GM19452 (cell line): ENCODE results near the gene RAB6B.

ENCODE experiments used
- ATAC-seq: cut with Tn5 transposase; IDR thresholded peaks from one replicate; pipeline ENCODE4 v1.9.1; 2021; ENCODE audit not compliant: unreplicated experiment

Gene RAB6B

DNA sequence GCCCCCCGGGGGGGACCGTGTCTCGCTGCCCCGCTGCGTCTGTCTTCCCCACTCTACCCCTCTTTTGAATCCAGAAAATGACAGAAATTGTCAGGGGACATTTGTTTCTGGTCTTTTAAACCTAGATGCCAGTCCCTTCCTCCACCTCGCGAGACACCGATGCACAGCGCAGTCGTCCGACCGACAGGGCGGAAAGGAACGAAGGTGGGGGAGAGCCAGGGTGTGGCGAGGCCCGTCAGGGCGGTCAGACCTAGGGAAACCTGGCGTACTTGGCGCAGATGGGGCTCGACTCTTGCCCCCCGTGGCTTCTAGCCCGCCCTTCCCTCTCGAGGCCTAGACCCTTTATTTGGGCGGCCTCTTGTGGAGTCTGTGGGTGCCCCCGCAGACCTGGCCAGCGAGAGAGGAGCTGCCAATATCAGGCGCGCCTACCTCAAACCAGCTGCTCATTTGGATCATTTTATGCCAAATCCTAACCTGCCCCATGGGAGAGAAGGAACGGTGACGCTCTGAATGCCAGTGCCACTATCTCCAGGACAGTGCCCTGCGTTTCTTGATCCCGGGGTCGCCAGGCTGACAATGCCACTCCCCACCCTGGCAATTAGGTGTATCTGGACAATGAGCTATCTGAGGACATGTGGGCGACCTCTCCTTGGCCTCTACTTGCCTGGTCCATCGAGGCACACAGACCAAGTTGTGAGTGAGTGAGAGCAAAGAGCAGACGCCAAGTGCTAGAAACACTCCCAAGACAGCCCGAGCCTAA lies 500 bp upstream of the RAB6B start:
- ATAC-seq, result no peak

DNA sequence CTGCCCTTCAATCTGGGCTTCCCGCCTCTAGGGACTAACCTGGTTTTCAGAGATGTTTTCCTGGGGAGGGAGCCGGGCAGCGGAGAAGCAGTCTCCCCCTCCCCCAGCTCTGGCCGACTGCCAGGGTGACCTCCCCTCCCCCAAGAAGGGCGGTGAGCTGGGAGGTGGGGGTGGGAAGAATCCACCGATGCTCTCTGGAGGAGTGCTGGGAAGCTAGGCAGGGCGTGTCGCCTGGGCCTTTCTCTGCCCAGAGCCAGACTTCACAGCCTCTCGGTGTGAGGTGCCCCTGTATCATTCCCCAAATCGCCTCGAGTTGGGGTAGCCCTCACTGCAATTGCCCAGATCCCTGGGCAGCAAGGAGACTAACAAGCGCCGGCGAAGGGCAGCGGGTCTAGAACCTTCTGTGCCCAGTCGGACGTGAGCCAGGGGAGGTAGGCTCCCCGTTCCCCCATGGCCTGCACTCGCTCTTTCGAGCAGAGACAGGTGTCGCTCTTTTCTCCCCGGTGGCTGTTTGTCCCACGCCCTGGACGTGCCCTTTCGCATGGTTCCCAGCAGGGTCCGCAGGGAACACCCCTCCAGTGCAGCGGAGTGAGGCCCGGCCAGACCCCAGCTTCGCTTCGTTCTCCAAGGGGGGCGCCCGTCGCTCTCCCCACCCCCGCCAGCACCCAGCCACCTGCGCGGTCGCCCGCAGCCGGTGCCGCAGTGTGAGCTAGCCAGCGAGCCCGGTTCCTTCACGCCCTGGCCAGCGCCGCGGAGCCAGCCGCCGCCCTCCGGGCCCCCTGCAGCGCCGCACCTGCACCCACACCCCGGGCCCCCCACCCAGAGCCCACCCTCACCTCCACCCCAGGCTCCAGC lies 1.1 kb downstream of the RAB6B start:
- no peak for ATAC-seq

DNA sequence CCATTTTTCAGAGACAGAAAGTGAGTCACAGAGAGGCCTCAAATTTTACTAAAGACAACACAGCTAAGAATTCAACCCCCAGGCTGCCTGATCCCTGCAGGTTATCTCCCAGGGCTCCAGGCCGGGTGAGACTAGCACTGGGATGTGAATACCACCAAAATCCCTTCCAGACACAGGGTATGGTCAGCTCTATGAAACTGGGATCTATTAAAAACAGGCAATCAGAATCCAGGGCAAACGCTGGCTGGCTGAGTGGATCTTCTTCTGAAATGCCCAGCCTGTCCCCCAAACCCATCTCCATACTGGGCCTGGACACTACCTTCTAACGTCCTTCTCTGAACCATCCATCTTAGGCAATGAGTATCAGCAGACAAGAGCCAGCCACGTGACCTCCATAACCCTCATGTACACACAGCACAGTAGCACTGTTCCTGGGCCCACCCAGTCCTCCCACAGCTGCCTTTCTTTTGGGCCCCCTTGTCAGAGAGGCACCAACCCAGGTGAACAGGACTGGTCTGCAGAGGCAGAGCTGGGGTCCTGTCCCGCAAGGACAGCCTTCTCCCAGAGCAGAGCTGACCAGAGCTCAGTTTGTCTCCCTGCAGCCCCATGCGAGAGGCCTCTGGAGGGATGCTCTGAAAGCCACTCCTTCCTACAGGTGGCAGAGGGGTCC lies 1.9 kb downstream of the RAB6B start:
- no peak for ATAC-seq

DNA sequence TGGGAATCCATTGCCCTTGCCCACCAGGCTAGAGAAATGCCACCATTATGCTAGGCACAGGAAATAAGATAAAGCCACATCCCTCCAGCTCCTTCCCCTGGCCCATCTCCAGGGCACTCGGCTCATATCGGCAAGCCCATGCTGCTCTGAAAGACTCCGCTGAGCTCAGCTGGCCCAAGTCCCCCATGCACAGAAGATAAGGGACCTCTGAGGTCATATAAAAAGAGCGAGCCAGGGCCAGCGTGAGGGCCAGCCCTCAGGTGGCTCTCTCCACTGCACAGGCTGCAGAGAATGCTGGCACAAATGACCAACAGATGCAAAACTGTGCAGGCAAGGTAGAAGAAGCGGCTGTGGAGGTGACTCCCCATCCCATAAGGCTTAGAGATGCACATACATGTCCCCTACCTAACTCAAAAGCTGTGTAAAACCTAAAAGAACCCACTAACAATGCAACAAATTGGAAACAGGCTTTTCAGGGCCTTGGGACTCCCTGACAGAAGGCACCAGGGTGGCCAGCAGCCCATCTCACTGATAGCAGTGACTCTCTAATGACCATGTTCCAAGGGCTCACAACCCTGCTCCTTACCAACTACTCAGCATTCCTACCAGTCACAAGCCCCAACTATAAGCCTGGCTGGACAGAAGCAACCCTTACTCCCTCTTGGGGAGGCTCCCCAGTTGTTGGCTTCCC lies 3.0 kb downstream of the RAB6B start:
- ATAC-seq, result no peak

DNA sequence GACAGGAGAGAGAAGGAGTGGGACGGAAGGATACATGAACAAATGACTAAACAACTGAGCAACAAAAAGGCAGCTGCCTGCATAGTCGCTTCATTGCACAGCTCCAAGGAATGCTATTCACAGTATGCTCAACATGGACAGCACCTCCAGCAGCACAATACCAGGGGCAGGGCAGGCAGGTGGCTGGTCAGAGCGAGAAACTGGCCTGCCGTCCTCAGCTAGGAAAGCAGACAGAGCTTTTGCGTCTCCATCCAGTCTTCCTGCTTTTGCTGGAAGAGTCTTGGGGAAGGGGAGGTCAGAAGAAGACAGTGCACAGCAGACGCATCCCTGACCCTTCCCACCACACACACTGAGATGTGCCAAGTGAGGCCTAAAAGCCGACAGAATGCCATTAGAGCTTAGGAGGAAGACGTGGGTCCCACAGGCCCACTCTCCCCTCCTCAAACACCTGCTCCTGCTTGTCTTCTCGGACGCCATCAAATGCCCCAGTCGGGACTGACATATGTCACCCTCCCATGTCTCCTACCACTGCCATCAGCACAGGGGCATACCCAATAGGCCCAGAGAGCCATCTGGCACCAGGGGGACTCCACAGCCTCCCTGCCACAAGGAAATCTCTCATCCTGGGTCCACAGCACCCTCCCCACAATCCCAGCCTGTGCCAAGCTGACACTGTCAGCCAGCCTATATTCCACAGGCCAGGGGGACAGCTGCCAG lies 3.9 kb downstream of the RAB6B start:
- no peak for ATAC-seq

DNA sequence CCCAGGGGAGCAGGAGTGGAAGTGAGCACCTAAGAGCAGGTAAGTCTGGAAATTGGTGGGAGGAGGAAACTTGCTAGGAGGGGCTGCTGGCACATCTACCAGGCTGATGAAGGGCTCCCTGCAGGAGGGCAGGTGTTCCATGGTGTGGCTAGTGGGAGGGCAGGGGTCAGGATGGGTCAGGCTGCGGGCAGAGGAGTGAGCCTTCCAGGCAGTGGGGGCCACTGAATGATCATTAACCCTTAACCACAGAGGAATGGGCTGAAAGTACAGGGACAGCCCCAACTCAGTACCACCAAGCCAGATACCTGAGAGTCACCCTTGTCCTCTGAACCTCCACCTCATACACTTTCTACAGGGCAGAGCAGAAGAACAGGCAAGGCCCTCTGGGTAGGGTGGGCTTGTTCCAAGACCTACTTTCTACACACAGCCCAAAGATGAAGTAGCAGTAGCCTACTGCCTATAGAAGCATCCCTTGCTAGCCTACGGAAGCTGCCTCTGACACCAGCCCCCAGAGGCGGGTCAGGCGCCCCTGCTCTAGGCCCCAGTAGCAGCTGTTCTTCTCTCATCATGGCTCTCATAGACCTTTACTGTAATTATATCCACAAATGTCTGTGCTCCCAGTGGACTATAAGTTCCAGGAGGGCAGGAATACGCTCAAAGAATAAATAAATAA lies 4.6 kb downstream of the RAB6B start:
- ATAC-seq, result no peak

DNA sequence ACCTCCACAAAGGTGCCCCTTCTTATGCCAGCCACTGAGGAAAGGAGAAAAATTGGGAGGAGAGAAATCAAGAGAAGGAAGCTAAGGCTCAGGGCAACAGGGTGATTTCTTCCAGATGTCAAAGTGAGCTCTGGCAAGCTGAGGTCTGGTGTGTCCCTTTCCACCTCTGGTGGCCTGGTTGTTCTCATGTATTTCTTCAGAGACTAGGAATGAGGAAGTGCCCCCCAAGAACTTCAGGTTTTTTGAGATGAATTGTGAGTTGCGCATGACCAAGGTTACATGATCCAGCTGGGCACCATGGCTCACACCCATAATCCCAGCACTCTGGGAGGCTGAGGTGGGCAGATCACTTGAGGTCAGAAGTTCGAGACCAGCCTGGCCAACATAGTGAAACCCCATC lies 5.6 kb downstream of the RAB6B start:
- ATAC-seq, result no peak

DNA sequence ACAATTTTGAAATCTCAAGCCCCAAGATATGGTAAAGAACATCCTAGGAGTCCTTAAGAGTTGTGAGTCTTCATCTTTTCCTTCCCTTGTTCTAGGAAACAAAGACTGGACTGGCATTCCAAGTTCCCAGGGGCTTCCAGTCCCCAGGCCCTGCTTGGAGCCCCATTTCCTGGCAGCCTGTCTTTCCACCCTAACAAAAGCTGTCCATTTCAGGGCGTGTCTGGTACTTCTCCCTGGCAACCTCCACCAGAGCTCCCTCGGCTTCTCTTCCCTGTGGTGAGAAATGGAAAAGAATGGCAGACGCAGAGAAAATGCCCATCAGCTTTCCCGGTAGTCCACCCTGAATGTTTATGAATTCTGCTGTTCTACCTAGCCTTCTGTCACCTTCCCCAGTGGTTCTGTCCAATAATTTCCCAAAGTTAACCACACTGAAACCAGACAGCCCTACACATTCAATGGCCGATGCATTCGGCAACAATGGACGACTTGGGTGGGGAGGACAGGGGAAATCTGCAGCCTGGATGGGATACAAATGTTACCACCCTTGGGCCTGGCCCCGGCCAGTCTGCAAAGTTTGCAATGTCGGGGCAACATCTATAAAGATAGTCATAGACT lies 6.8 kb downstream of the RAB6B start:
- no peak for ATAC-seq

DNA sequence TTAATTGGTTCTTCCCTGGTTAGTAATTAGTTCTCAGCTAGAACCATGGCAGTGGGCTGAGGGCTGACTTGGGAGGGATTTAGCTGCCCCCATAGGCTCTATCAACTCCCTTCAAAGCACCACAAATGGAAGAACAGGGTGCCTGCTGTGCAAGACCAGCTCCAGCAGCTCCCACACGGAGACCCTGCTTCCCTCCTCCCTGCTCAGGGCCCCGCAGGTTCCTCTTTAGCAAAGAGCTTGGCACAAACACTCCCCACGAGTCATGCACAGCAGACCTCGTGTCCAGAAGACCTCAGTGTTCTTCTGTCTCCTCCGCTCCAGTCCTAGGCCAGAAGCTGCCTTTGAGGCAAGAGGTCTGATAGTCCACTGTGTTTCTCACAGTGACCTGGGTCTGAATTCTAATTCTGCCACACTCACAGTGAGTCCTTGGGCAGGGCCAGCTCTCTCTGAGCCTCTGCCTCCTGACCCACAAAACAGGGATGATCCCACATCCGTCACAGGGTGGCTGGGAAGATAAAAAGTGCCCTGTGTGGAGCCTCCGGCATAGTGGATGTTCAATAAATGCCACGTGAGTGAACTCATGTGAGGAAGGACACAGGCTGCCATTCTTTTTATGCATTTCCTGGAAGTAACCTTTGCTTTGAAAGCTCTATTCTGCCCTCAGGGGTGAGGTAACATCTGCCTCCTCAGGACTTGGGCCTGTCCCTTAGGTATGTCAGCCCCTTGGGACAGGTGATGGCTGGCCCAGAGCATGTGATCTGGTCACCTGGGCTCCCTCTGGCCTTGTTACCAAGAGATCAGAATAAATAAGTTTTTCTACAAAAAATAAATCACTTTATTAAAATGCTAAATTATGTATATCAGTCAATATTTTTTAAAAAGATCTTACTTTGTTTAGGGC lies 7.6 kb downstream of the RAB6B start:
- ATAC-seq, result no peak

DNA sequence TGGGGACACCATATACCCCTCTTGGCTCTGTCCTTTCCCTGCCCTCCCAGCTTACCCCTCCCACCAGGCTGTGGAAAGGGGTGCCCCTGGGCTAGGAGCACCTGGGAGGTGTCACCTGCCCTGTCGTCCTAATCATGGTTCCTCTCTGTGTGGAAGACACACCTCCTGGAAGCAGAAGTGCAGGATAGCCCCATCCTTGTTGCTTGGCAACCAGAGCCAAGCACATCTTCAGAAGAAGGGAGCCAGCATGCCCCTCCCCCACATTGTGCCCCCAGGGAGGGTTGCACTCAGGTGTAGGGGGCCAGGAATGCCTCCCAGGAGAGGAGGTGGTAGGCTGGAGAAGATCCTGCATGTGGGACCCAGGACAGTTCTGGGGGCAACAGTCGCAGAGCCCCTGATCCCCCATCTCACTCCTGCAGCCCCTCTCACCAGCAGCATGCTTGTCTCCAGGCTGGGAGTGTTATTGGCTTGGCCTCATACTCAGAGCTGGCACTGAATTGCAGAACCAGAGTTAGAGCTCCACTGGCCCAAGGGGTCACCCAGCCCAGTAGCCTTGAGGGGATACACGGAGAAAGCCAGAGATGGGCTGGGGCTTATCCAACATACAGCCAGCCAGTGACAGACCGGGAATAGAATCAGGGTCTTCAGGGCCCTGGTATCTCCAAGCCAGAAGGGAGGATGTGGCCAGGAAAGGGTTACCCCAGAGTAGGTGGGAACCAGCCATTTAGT lies 8.4 kb downstream of the RAB6B start:
- no peak for ATAC-seq

DNA sequence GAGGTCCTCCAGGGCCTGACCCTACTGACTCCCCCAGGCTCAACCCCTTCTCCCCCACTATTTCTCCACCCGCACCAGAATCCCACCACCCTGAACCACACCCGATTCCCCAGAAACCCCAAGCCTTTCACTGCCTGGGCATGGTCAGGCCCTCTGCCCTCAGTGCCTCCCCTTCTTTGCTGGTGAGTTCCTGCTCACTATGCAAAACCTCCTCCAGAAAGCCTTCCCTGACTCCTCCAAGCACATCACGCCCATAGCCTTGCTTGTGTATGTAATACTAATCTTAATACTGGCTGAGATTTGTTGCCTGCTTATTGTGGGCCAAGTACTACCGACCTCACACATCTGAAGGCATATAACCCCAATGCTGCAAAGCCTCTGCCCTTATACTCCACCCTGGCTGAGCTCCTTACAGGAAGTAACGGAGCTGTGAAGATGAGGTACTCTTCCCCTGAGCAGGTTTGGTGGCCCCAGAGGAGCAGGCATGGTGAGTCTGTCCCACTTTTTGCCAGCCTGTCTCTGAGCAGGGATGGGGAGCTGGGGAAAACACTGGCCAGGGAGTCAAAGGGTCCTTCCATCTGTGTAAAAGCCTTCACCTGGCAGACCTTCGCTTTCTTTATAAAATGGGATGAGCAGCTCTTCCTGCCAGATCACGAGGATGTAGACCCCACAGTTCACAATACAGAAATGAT lies 9.5 kb downstream of the RAB6B start:
- no peak for ATAC-seq

DNA sequence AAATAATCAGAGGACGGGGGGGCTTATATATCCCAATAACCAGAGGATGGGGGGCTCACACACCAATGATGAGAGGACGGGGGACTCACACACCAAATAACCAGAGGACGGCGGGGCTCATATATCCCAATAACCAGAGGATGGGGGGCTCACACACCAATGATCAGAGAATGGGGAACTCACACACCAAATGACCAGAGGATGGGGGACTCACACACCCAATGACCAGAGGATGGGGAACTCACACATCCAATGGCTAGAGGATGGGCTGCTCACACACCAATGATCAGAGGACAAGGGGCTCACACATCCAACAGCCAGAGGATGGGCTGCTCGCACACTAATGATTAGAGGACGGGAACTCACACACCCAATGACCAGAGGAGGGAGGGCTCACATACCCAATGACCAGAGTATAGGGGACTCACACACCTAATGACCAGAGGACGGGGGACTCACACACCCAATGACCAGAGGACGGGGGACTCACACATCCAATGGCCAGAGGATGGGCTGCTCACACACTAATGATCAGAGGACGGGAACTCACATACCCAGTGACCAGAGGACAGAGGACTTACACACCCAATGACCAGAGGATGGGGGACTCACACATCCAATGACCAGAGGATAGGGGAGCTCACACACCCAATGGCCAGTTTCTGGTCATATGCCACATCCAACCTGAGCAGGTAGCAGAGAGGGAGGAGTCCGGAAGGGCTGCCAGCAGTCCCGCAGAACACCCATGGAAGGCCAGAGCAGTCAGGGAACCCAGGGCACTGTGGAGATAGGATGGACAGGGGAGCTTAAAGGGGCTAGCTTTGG lies 10.6 kb downstream of the RAB6B start:
- no peak for ATAC-seq

DNA sequence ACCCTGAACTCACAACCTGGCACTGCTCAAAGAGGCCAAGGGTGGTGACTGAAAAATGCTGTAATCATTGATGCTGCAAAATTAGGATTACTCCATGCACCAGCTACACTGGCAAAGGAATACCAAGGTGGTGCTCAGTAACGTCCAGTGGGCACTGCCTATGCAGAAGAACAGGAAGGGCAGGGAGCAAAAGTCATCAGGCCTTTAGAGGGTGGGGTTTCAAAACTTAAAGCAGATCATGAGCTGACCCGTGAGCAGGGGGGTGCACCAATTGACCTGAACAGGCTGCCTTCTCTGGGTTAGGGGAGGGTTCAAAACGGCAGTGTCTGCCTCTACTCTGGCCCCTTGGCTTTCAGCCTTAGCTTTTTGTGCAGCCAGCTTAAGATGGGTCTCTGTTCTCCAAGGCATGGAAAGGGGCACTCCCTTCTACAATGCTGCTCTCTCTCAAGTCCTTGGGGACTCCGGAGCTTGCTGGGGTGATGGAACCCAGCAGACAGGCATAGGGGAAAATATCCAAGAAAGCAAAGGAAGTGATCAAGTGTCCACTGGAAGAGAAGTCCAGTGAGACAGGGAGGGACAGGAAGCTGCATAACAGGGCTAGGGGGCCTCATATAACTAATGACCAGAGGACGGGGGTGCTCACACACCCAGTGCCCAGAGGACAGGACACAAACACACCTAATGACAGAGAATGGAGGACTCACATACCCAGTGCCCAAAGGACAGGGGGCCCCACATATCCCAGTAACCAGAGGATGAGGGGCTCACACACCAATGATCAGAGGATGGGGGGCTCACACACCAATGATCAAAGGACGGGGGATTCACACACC lies 11.4 kb downstream of the RAB6B start:
- ATAC-seq, result no peak

DNA sequence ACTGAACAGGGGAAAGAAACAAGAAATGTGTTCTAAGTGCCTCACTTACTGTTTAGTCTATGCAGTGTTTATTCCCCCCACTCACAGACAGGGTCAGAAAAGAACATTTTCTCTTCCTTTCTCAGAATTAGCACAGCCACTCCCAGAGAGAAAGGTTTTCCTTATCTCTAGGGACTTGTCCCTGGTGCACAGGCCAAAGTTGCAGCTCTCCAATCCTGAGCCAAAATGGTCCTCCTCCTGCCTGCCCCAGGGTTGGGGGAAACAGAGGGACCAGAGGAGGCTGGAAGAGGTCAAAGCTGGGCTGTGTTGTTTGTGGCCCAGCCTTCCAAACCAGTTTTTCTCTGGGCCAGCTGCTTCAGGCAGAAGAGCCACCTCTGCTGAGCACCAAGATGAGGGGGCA lies 12.0 kb downstream of the RAB6B start:
- ATAC-seq, result no peak

DNA sequence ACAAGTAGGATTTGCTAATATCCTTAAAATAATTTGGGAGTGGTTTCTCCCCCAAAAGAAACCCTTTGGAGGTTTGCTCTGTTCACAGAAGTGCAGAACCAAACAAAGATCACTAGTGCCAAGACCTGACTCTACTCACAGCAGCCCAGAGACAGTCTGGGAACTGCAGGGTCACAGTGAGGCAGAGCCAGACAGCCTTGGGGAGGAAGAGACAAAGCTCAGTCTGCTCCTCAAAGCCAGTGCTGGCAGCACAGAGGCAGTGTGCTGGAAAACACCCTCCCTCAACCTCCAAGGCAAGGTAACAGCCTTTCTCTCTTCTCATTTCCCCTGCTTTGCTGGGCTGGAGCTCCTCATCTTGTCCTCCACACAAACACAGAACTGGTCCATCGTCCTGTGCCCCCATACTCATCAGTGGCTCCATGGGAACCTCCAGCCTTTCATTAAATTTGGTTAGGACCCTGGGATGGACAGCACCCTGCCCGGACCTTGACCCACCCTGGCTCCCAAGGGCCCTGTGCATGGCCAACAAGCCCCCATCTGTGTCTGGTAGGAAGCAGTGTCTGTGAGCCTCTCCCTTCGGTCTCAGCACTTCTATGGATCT lies 12.6 kb downstream of the RAB6B start:
- no peak for ATAC-seq
